HepG2 (cell line): ENCODE results near the gene ITGB5. TPM values are rescaled to one million over a fixed set of nuclear protein-coding genes. Genes with fewer than 3 reads are reported as not detected.

Experiments used
- ATAC-seq: fragments of 200-7000 bp; cut with Tn5 transposase; 3 replicates; pipeline ENCODE4 v1.9.1; 2020; ENCODE audit warnings: mild to moderate bottlenecking, moderate library complexity
- BruUV-seq: library from RNA; stranded (reverse); fragments of 400-500 nt; replicated peaks from 2 replicates; lab custom pipeline; 2021; lab: Mats Ljungman, UMichigan
- CTCF ChIA-PET: fragments of 300-600 bp; formaldehyde crosslinking; extraction: SDS; loops from one replicate; lab custom pipeline; 2021; ENCODE audit warnings: low total read pairs, inconsistent platforms, low intra/inter-chr PET ratio; lab: Yijun Ruan, JAX
- POLR2A ChIA-PET: fragments of 350-600 bp; sonication (Branson Sonifier 250); formaldehyde crosslinking; loops from one replicate; lab custom pipeline; 2020; ENCODE audit warnings: antibody characterized with exemption, inconsistent platforms; lab: Yijun Ruan, JAX
- DNase-seq: peaks from one replicate; pipeline ENCODE4 v3.0.0-alpha.2; 2015; ENCODE audit warnings: low spot score
- FAIRE-seq: peaks from 3 replicates; lab custom pipeline; 2011; peaks lifted over from hg19 to GRCh38; lab: Jason Lieb, UNC
- H2AFZ ChIP-seq: one replicate; pipeline ENCODE4 v1.6.1; 2011; ENCODE audit warnings: low read length, inconsistent platforms
- H3K27ac ChIP-seq: fragments of 300-600 bp; 3 replicates; pipeline ENCODE4 v1.8.0; 2011; ENCODE audit warnings: mixed run types, mild to moderate bottlenecking, mixed read lengths, low read length, inconsistent platforms; ENCODE audit not compliant: insufficient read depth; ENCODE audit errors: extremely low read length
- H3K27me3 ChIP-seq, 2 experiments: fragments of 200-600 bp in 1 of 2; 2 replicates in 1 of 2; 3 replicates in 1 of 2; pipeline versions ENCODE4 v1.6.0 to v1.8.0; 2011; ENCODE audit warnings: low read length in 2 of 2, mild to moderate bottlenecking in 2 of 2, moderate library complexity in 2 of 2, inconsistent platforms in 1 of 2; ENCODE audit not compliant: insufficient read depth in 2 of 2, control insufficient read depth in 1 of 2
- H3K36me3 ChIP-seq, 2 experiments: fragments of 200-600 bp in 1 of 2; replicated peaks in 1 of 2; 2 replicates in 1 of 2; 3 replicates in 1 of 2; pipeline versions ENCODE4 v1.5.1 to v1.8.0; 2011; ENCODE audit warnings: low read length in 2 of 2, inconsistent platforms in 1 of 2; ENCODE audit not compliant: insufficient read depth in 2 of 2, control insufficient read depth in 1 of 2
- H3K4me1 ChIP-seq: 2 replicates; pipeline ENCODE4 v1.5.1; 2012; ENCODE audit warnings: low read length, inconsistent platforms; ENCODE audit not compliant: insufficient read depth
- H3K4me2 ChIP-seq: 2 replicates; pipeline ENCODE4 v1.6.0; 2011; ENCODE audit warnings: low read depth, low read length, inconsistent platforms
- H3K4me3 ChIP-seq, 3 experiments: fragments of 200-600 bp in 1 of 3; sonication (generic), shearing (Covaris generic) in 1 of 3; replicated peaks in 1 of 3; 2 replicates each; pipeline ENCODE4 v1.5.1; 2011 to 2016; ENCODE audit warnings: low read length in 3 of 3, inconsistent platforms in 2 of 3, low read depth in 2 of 3, mild to moderate bottlenecking in 2 of 3, control low read depth in 1 of 3, mixed read lengths in 1 of 3; ENCODE audit not compliant: insufficient read depth in 1 of 3
- H3K79me2 ChIP-seq: one replicate; pipeline ENCODE4 v1.6.1; 2011; ENCODE audit warnings: low read length, inconsistent platforms; ENCODE audit not compliant: insufficient read depth
- H3K9ac ChIP-seq: 2 replicates; pipeline ENCODE4 v1.6.0; 2011; ENCODE audit warnings: mild to moderate bottlenecking, low read depth, low read length, inconsistent platforms; ENCODE audit not compliant: insufficient read depth
- H3K9me3 ChIP-seq: 2 replicates; pipeline ENCODE4 v1.5.1; 2012; ENCODE audit warnings: mild to moderate bottlenecking, low read length
- H4K20me1 ChIP-seq: 2 replicates; pipeline ENCODE4 v1.6.0; 2011; ENCODE audit warnings: inconsistent platforms, mild to moderate bottlenecking, low read length, moderate library complexity; ENCODE audit not compliant: insufficient read depth
- CENPX ChIP-seq: sonication (generic); formaldehyde crosslinking; IDR thresholded peaks from 2 replicates; pipeline ENCODE4 v1.9.0; 2021; ENCODE audit warnings: mild to moderate bottlenecking, missing genetic modification reagents, moderate library complexity
- MAFF ChIP-seq: IDR thresholded peaks from 2 replicates; pipeline ENCODE4 v1.6.1; 2011; ENCODE audit warnings: low read depth, low read length, improper control_type of control experiment
- MAFK ChIP-seq, 2 experiments: IDR thresholded peaks in 1 of 2; conservative IDR thresholded peaks in 1 of 2; 2 replicates each; pipeline ENCODE4 v1.6.1; 2011; ENCODE audit warnings: improper control_type of control experiment in 2 of 2, low read length in 2 of 2
- MTA3 ChIP-seq: sonication (generic); formaldehyde crosslinking; IDR thresholded peaks from 2 replicates; pipeline ENCODE4 v1.4.0; 2020; ENCODE audit warnings: missing genetic modification reagents
- ZEB1 ChIP-seq: IDR thresholded peaks from 2 replicates; pipeline ENCODE4 v1.6.1; 2012; ENCODE audit warnings: mild to moderate bottlenecking, low read depth, inconsistent platforms; ENCODE audit not compliant: insufficient replicate concordance
- ZNF460 ChIP-seq: sonication (generic); formaldehyde crosslinking; IDR thresholded peaks from 2 replicates; pipeline ENCODE4 v1.5.1; 2020; ENCODE audit warnings: missing genetic modification reagents, mild to moderate bottlenecking, borderline replicate concordance
- WGBS: methylation state at CpG from one replicate; pipeline ENCODE4 v1.1.6; 2017; ENCODE audit warnings: low lambda C conversion rate; 5-methylcytosine and 5-hydroxymethylcytosine counted together
- in situ Hi-C: cut with HindIII; loops from 2 replicates; pipeline ENCODE4 v1.10.0; 2017; ENCODE audit warnings: low pct_unique_long_range_greater_than_20kb; ENCODE audit not compliant: extremely low pct_ligation_motif_present
- intact Hi-C: fragments of 100-400 bp; cut with micrococcal nuclease; formaldehyde crosslinking; loops from one replicate; pipeline ENCODE4 v1.10.0; 2022; ENCODE audit not compliant: unreplicated experiment
- polyA plus RNA-seq, 8 experiments: library from polyadenylated mRNA; depleted of rRNA in 3 of 8; stranded (reverse) in 7 of 8; unstranded in 1 of 8; fragments of >200 nt; fragmentation: Illumina TruSeq in 4 of 8; extraction: Trizol in 4 of 8; gene quantifications; 2 replicates each; pipeline versions ENCODE4 v1.2.1 to v1.2.3, GENCODE V29; 2011 to 2016; ENCODE audit warnings: low read depth in 4 of 8, missing spikeins in 1 of 8, mixed read lengths in 1 of 8; ENCODE audit not compliant: insufficient read depth in 1 of 8
- total RNA-seq, 5 experiments: library from RNA; depleted of rRNA; stranded (reverse); fragments of >200 nt; fragmentation: Illumina TruSeq; extraction: Trizol; gene quantifications; 2 replicates each; pipeline ENCODE4 v1.2.3, GENCODE V29; 2016; ENCODE audit warnings: low read depth in 1 of 5
- TF ChIP-seq, protein P1 (sequence below): sonication (generic); formaldehyde crosslinking; IDR thresholded peaks from 2 replicates; pipeline ENCODE4 v1.4.0; 2020; ENCODE audit warnings: missing genetic modification reagents
- TF ChIP-seq, protein P2 (sequence below): sonication (generic); formaldehyde crosslinking; IDR thresholded peaks from 2 replicates; pipeline ENCODE4 v1.9.0; 2021; ENCODE audit warnings: missing genetic modification reagents, borderline replicate concordance
- TF ChIP-seq, protein P3 (sequence below): sonication (generic); formaldehyde crosslinking; IDR thresholded peaks from 2 replicates; pipeline ENCODE4 v1.4.0; 2020; ENCODE audit warnings: mild to moderate bottlenecking, missing genetic modification reagents

The ITGB5 gene
- total and polyA plus RNA-seq, 2 of the 13 experiments (the other 11 are each of a cell fraction or from before 2014, with no cell fraction given) = 74.1 to 343 TPM

DNA sequence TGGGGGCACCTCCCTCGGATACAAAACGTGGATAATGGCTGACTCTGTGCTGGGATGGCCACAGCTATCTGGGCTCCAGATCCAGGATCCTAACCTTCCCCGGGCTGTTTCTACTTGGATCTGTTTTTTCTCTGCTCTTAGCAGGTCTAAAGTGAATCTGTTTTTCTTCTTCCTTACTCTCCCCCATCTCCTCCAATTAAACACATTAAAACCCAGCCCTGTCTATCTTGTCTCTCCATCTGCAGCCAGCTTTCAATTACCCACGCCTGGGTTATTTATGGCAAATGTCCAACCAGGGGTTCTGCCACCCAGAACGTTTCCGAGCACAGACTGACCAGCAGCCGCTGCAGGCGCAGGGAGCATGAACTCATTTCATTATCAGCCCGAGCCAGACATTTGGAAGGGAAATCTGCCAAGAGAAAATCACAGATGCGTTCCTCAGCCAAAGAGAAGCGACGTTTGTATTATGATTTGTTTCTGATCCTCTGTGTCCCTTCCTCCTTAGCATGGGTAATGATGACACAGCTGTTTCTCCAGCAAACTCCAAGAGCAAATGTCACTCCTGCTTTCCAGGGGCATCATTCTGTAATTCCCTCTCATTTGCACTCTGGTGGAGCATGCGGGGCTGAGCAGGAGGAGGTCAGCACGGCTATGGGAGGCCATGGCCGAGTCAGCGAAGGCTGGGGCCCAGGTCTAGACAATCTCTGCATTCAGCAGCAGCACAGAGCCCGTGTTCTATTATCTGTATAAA is 114.9 kb downstream of the ITGB5 start:
- BruUV-seq = no TSS peak
- no peaks in the 10 kb centered on the region for H3K79me2 ChIP-seq
- H2AFZ ChIP-seq = no peak overlapping the region
- peaks cover 6% of the 10 kb centered on the region; the same call in 1 of the 2 replicates for H3K4me1 ChIP-seq
- no peaks in the 10 kb centered on the region for H3K27me3 ChIP-seq
- H3K4me2 ChIP-seq = no peak overlapping the region
- no peaks in the 10 kb centered on the region for H4K20me1 ChIP-seq
- H3K27ac ChIP-seq = no peak overlapping the region
- CTCF ChIA-PET = no interaction called here
- no peak for ATAC-seq
- DNase-seq = no peak
- intact Hi-C loops (no loop called here), in situ Hi-C loops (loop anchor here (25.0 kb wide), 1 partner anchor 390 kb away; no protein-coding TSS in a partner anchor)
- POLR2A ChIA-PET = no interaction called here
- no peak for FAIRE-seq
- TF ChIP-seq MTA3 (CRISPR knock-in tag) (no peak), MAFF (peak; percentile 62), CENPX (no peak), ZNF460 (no peak), MAFK (conservative IDR thresholded peaks at IDR 0.05 in 1 of 2, IDR thresholded peaks at IDR 0.05 in 1 of 2; ENCODE audit: low read length in 2 of 2) (peak; percentile 63 to 74; a peak in 3 of 4 replicates), ZEB1 (no peak)
- TF ChIP-seq, protein P1, sequence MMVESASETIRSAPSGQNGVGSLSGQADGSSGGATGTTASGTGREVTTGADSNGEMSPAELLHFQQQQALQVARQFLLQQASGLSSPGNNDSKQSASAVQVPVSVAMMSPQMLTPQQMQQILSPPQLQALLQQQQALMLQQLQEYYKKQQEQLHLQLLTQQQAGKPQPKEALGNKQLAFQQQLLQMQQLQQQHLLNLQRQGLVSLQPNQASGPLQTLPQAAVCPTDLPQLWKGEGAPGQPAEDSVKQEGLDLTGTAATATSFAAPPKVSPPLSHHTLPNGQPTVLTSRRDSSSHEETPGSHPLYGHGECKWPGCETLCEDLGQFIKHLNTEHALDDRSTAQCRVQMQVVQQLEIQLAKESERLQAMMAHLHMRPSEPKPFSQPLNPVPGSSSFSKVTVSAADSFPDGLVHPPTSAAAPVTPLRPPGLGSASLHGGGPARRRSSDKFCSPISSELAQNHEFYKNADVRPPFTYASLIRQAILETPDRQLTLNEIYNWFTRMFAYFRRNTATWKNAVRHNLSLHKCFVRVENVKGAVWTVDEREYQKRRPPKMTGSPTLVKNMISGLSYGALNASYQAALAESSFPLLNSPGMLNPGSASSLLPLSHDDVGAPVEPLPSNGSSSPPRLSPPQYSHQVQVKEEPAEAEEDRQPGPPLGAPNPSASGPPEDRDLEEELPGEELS (CRISPR knock-in tag) = no peak
- TF ChIP-seq, protein P2, sequence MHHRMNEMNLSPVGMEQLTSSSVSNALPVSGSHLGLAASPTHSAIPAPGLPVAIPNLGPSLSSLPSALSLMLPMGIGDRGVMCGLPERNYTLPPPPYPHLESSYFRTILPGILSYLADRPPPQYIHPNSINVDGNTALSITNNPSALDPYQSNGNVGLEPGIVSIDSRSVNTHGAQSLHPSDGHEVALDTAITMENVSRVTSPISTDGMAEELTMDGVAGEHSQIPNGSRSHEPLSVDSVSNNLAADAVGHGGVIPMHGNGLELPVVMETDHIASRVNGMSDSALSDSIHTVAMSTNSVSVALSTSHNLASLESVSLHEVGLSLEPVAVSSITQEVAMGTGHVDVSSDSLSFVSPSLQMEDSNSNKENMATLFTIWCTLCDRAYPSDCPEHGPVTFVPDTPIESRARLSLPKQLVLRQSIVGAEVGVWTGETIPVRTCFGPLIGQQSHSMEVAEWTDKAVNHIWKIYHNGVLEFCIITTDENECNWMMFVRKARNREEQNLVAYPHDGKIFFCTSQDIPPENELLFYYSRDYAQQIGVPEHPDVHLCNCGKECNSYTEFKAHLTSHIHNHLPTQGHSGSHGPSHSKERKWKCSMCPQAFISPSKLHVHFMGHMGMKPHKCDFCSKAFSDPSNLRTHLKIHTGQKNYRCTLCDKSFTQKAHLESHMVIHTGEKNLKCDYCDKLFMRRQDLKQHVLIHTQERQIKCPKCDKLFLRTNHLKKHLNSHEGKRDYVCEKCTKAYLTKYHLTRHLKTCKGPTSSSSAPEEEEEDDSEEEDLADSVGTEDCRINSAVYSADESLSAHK = no peak
- TF ChIP-seq, protein P3, sequence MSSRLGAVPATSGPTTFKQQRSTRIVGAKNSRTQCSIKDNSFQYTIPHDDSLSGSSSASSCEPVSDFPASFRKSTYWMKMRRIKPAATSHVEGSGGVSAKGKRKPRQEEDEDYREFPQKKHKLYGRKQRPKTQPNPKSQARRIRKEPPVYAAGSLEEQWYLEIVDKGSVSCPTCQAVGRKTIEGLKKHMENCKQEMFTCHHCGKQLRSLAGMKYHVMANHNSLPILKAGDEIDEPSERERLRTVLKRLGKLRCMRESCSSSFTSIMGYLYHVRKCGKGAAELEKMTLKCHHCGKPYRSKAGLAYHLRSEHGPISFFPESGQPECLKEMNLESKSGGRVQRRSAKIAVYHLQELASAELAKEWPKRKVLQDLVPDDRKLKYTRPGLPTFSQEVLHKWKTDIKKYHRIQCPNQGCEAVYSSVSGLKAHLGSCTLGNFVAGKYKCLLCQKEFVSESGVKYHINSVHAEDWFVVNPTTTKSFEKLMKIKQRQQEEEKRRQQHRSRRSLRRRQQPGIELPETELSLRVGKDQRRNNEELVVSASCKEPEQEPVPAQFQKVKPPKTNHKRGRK = no peak
- 94% methylated on average over 17 of the region's 17 CpGs for WGBS
- no peak overlapping the region for H3K9ac ChIP-seq
- no peaks in the 10 kb centered on the region for H3K9me3 ChIP-seq
- H3K4me3 ChIP-seq = no peak overlapping the region
- H3K36me3 ChIP-seq = peaks cover 44 to 81% of the 10 kb centered on the region in 2 experiments
